CD14-positive monocyte (primary cell): ENCODE results near the gene APBA3. TPM values are rescaled to one million over a fixed set of nuclear protein-coding genes. Genes with fewer than 3 reads are reported as not detected.

Experiments
- DNase-seq, 3 donors: peaks; one replicate each; pipeline ENCODE4 v3.0.0-alpha.2; 2011 to 2022
- H2AFZ ChIP-seq: 2 replicates; pipeline ENCODE4 v1.6.0; 2012; ENCODE audit warnings: mild to moderate bottlenecking, low read depth, low read length, inconsistent platforms; ENCODE audit not compliant: insufficient read depth, poor library complexity, severe bottlenecking
- H3K27ac ChIP-seq, 2 donors: 1 replicate in 1 of 2; 2 replicates in 1 of 2; pipeline ENCODE4 v1.5.1; 2012 to 2013; ENCODE audit warnings: low read length in 2 of 2, control low read depth in 1 of 2, inconsistent platforms in 1 of 2, low read depth in 1 of 2, mild to moderate bottlenecking in 1 of 2
- H3K27me3 ChIP-seq, 2 donors: one replicate each; pipeline versions ENCODE4 v1.6.0 to v1.6.1; 2011 to 2013; ENCODE audit warnings: low read length in 2 of 2; ENCODE audit not compliant: control insufficient read depth in 2 of 2, insufficient read depth in 2 of 2
- H3K36me3 ChIP-seq, 2 donors: replicated peaks in 1 of 2; 1 replicate in 1 of 2; 2 replicates in 1 of 2; pipeline versions ENCODE4 v1.5.1 to v1.6.1; 2012 to 2013; ENCODE audit warnings: low read length in 2 of 2, control low read depth in 1 of 2, inconsistent platforms in 1 of 2, mild to moderate bottlenecking in 1 of 2; ENCODE audit not compliant: insufficient read depth in 2 of 2, control insufficient read depth in 1 of 2
- H3K4me1 ChIP-seq, 2 donors: 1 replicate in 1 of 2; 2 replicates in 1 of 2; pipeline versions ENCODE4 v1.5.1 to v1.6.1; 2012 to 2013; ENCODE audit warnings: low read length in 2 of 2, control low read depth in 1 of 2, inconsistent platforms in 1 of 2, mild to moderate bottlenecking in 1 of 2, moderate library complexity in 1 of 2; ENCODE audit not compliant: insufficient read depth in 2 of 2, control insufficient read depth in 1 of 2
- H3K4me2 ChIP-seq: replicated peaks from 2 replicates; pipeline ENCODE3; 2012; ENCODE audit warnings: low read length, moderate library complexity, mild to moderate bottlenecking; ENCODE audit not compliant: poor library complexity, severe bottlenecking; ENCODE audit errors: extremely low read depth
- H3K4me3 ChIP-seq, 3 experiments: fragments of 200-600 bp in 1 of 3; sonication (generic) in 1 of 3; replicated peaks in 1 of 3; 1 replicate in 2 of 3; 2 replicates in 1 of 3; pipeline ENCODE4 v1.5.1; 2011 to 2013; ENCODE audit warnings: low read length in 3 of 3, mild to moderate bottlenecking in 3 of 3, control low read depth in 2 of 3, low read depth in 2 of 3, inconsistent platforms in 1 of 3, moderate library complexity in 1 of 3
- H3K79me2 ChIP-seq: 2 replicates; pipeline ENCODE4 v1.6.0; 2012; ENCODE audit warnings: mild to moderate bottlenecking, control low read depth, inconsistent platforms, low read length, moderate library complexity; ENCODE audit not compliant: insufficient read depth
- H3K9ac ChIP-seq: 2 replicates; pipeline ENCODE4 v1.6.0; 2017; ENCODE audit warnings: low read length, mild to moderate bottlenecking; ENCODE audit not compliant: insufficient read depth, poor library complexity, severe bottlenecking
- H3K9me3 ChIP-seq, 2 donors: replicated peaks in 1 of 2; 1 replicate in 1 of 2; 2 replicates in 1 of 2; pipeline versions ENCODE4 v1.5.1 to v1.6.1; 2012 to 2013; ENCODE audit warnings: low read length in 2 of 2, control low read depth in 1 of 2; ENCODE audit not compliant: control insufficient read depth in 1 of 2, insufficient read depth in 1 of 2
- H4K20me1 ChIP-seq: 2 replicates; pipeline ENCODE4 v1.6.0; 2012; ENCODE audit warnings: mild to moderate bottlenecking, low read length, control low read depth, moderate library complexity; ENCODE audit not compliant: insufficient read depth
- H3K27ac Mint-ChIP-seq, 7 donors: one replicate each; pipeline ENCODE4 v1.8.0; 2020; ENCODE audit warnings: mild to moderate bottlenecking in 7 of 7, mixed read lengths in 7 of 7, moderate library complexity in 6 of 7, inconsistent platforms in 2 of 7
- H3K27me3 Mint-ChIP-seq, 3 donors: one replicate each; pipeline ENCODE4 v1.8.0; 2021 to 2022; ENCODE audit warnings: low read depth in 3 of 3, mild to moderate bottlenecking in 3 of 3, mixed read lengths in 3 of 3, moderate library complexity in 3 of 3, inconsistent platforms in 1 of 3
- H3K36me3 Mint-ChIP-seq, 2 donors: one replicate each; pipeline ENCODE4 v1.8.0; 2020; ENCODE audit warnings: mixed read lengths in 2 of 2, inconsistent platforms in 1 of 2, mild to moderate bottlenecking in 1 of 2
- H3K4me1 Mint-ChIP-seq: one replicate; pipeline ENCODE4 v1.8.0; 2020; ENCODE audit warnings: mild to moderate bottlenecking, mixed read lengths
- H3K4me3 Mint-ChIP-seq, 2 donors: one replicate each; pipeline ENCODE4 v1.8.0; 2020; ENCODE audit warnings: mild to moderate bottlenecking in 2 of 2, mixed read lengths in 2 of 2, moderate library complexity in 1 of 2
- H3K9me3 Mint-ChIP-seq, 7 donors: one replicate each; pipeline ENCODE4 v1.8.0; 2020 to 2022; ENCODE audit warnings: mixed read lengths in 7 of 7, mild to moderate bottlenecking in 6 of 7, moderate library complexity in 6 of 7, inconsistent platforms in 2 of 7
- CTCF ChIP-seq: fragments of 200-600 bp; IDR thresholded peaks from one replicate; pipeline ENCODE4 v1.8.0; 2022; ENCODE audit warnings: antibody characterized with exemption, mild to moderate bottlenecking
- WGBS: methylation state at CpG from one replicate; pipeline ENCODE4 v1.1.5; 2013; ENCODE audit warnings: missing lambda C conversion rate; ENCODE audit not compliant: insufficient coverage; 5-methylcytosine and 5-hydroxymethylcytosine counted together
- intact Hi-C, 2 donors: fragments of 100-400 bp; cut with micrococcal nuclease; formaldehyde crosslinking; loops; one replicate each; pipeline versions ENCODE4 v1.15.0 to v1.15.1; 2023
- polyA plus RNA-seq, 3 donors: library from polyadenylated mRNA; depleted of rRNA in 1 of 3; unstranded in 2 of 3; stranded (reverse) in 1 of 3; fragments of 300-500 nt in 2 of 3; fragments of >200 nt in 1 of 3; fragmentation: Illumina TruSeq in 2 of 3; gene quantifications; 1 replicate in 2 of 3; 2 replicates in 1 of 3; pipeline ENCODE4 v1.2.3, GENCODE V29; 2012 to 2021

APBA3 gene
- polyA plus RNA-seq, 3 donors, result 14.5 to 23.1 (median 16.1) TPM

- TF ChIP-seq CTCF, result no peak
- Mint-ChIP-seq H3K4me3 (no peak overlapping the region), H3K4me1 (peaks cover 3% of the 10 kb centered on the region), H3K36me3 (peaks cover 2 to 3% of the 10 kb centered on the region in 2 donors), H3K27me3 (peaks cover 35 to 54% (median 35%) of the 10 kb centered on the region in 3 donors), H3K9me3 (peaks cover 0 to 13% (median 10%) of the 10 kb centered on the region in 7 donors), H3K27ac (no peak overlapping the region)
- Histone ChIP-seq H3K9me3 (peaks cover 9 to 14% of the 10 kb centered on the region in 2 donors), H3K4me1 (peaks cover 5 to 10% of the 10 kb centered on the region in 2 donors), H3K4me2 (no peak overlapping the region), H3K36me3 (no peaks in the 10 kb centered on the region), H2AFZ (no peak overlapping the region), H3K27me3 (peaks cover 19 to 30% of the 10 kb centered on the region in 2 donors), H3K4me3 (no peak overlapping the region), H3K79me2 (no peaks in the 10 kb centered on the region), H3K9ac (no peak overlapping the region), H4K20me1 (no peaks in the 10 kb centered on the region), H3K27ac (no peak overlapping the region)
- intact Hi-C loops, result no loop called here
- no peak for DNase-seq
- 57% methylated on average over 5 of the region's 14 CpGs for WGBS
These were observed 35.7 kb downstream of the APBA3 start for GRCh38 chr19:3725640-3726310.

GRCh38 chr19:3725121-3725520 lies 36.4 kb downstream of the APBA3 start:
- Histone ChIP-seq H3K4me2 (no peak overlapping the region), H3K4me3 (no peak overlapping the region), H2AFZ (no peak overlapping the region), H3K9ac (no peak overlapping the region), H3K4me1 (peaks cover 5 to 10% of the 10 kb centered on the region in 2 donors), H3K9me3 (peaks cover 9 to 14% of the 10 kb centered on the region in 2 donors), H3K36me3 (no peaks in the 10 kb centered on the region), H3K79me2 (no peaks in the 10 kb centered on the region), H3K27ac (no peak overlapping the region), H4K20me1 (no peaks in the 10 kb centered on the region), H3K27me3 (peaks cover 26 to 36% of the 10 kb centered on the region in 2 donors)
- intact Hi-C loops, result no loop called here
- WGBS, result 86% methylated on average over 1 of the region's 3 CpGs
- Mint-ChIP-seq H3K9me3 (peaks cover 0 to 14% (median 11%) of the 10 kb centered on the region in 7 donors), H3K36me3 (peaks cover 2 to 3% of the 10 kb centered on the region in 2 donors), H3K4me3 (peak overlapping the region in 1 of 2 donors; percentile 40), H3K4me1 (peaks cover 3% of the 10 kb centered on the region), H3K27ac (peak overlapping the region in 1 of 7 donors; percentile 20), H3K27me3 (peaks cover 41 to 60% (median 41%) of the 10 kb centered on the region in 3 donors)
- no peak for DNase-seq
- TF ChIP-seq CTCF, result no peak
